MG63 (cell line): ENCODE results near the gene IL17REL. TPM values are rescaled to one million over a fixed set of nuclear protein-coding genes. Genes with fewer than 3 reads are reported as not detected.

Source experiments
- DNase-seq: peaks from one replicate; pipeline ENCODE4 v3.0.0-alpha.2; 2020
- H3K27me3 ChIP-seq: fragments of 250-450 bp; sonication (Bioruptor Pico); 2 replicates; pipeline ENCODE4 v1.5.1; 2020; ENCODE audit warnings: mild to moderate bottlenecking, moderate library complexity
- H3K36me3 ChIP-seq: fragments of 250-450 bp; sonication (Bioruptor Pico); 2 replicates; pipeline ENCODE4 v1.5.1; 2020; ENCODE audit warnings: mild to moderate bottlenecking, moderate library complexity
- H3K4me3 ChIP-seq: fragments of 250-450 bp; sonication (Bioruptor Pico); 2 replicates; pipeline ENCODE4 v1.5.1; 2020; ENCODE audit warnings: mild to moderate bottlenecking, moderate library complexity
- H3K9me3 ChIP-seq: fragments of 250-450 bp; sonication (Bioruptor Pico); 2 replicates; pipeline ENCODE4 v1.5.1; 2020; ENCODE audit warnings: mild to moderate bottlenecking, moderate library complexity
- total RNA-seq: library from RNA; depleted of rRNA; stranded (reverse); fragments of >200 nt; shearing (Covaris generic); gene quantifications from 2 replicates; pipeline ENCODE4 v1.2.3, GENCODE V29; 2014; ENCODE audit warnings: low replicate concordance

IL17REL gene
- total RNA-seq, 1 experiment from 2014 or later = not detected

DNA sequence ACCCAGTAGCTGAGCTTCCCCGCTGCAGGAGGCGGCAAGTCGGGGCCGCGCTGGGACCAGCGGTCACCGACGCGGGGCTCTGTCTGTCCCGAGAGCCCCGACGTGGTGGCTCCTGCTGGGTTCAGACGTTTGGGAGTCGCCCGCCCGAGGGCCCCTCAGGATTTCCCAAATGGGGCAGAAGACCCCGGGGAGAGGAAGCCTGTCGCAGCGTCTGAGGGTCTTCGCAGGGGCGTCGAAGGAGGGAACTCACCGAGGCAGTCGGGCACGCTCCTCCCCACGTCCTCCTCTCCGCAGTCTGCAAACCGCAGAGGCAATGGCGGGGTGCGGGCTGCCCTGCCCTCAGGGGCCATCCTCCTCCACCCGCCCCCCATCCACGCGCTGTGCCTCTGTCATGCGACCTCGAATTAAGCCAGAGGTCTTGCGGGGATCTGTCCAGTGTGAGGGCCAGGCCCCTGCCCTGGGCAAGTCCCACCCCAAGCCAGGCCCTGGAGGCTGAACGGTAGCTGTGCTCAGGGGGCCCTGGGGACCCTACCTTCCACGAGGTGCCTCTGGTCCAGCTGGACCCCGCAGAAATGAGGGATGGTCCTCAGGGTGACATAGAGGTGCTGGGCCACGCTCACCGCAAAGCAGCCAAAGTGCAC lies 12.5 kb downstream of the IL17REL start:
- Histone ChIP-seq H3K4me3 (no peak overlapping the region), H3K9me3 (no peaks in the 10 kb centered on the region), H3K36me3 (no peaks in the 10 kb centered on the region), H3K27me3 (no peaks in the 10 kb centered on the region)
- DNase-seq = no peak

- Histone ChIP-seq H3K27me3 (no peaks in the 10 kb centered on the region), H3K4me3 (no peak overlapping the region), H3K9me3 (no peaks in the 10 kb centered on the region), H3K36me3 (no peaks in the 10 kb centered on the region)
- DNase-seq = no peak
Measured at GRCh38 chr22:49999063-49999945, 13.3 kb downstream of the IL17REL start.

- Histone ChIP-seq H3K9me3 (no peaks in the 10 kb centered on the region), H3K4me3 (no peak overlapping the region), H3K36me3 (no peaks in the 10 kb centered on the region), H3K27me3 (no peaks in the 10 kb centered on the region)
- no peak for DNase-seq
Measured at GRCh38 chr22:49998718-49999062, 13.9 kb downstream of the IL17REL start.

DNA sequence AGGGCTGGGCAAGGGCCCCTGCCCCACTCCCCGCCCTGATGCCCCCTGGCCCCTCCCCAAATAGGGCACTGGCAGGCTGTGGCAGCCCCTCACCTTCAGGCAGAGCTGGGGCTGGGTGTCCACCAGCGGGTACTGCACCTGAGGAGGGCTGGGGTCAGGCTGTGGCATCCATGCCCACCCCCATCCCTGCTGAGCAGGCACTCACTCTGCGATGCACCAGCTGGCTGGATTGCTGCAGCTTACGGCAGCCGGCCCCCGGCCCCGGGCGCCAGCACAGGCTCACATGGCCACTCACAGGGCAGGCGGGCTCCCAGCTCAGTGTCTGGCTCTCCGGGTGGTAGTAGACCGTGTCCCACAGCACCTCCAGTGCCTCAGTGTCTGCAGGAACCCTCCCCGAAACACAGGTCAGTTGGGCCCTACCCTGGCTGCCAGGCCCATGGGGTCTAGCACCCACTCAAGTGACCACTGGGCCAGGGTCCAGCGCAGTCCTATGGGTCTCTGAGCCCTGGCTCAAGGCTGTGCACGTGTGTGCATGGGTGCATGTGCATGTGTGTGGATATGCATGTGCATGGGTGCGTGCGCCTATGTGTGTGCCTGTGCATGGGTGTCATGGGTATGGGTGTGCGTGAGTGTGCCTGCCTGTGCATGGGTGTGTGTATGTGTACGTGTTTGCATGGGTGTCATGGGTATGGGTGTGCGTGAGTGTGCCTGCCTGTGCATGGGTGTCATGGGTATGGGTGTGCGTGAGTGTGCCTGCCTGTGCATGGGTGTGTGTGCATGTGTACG lies 14.4 kb downstream of the IL17REL start:
- H3K36me3 ChIP-seq = no peaks in the 10 kb centered on the region
- no peak overlapping the region for H3K4me3 ChIP-seq
- no peaks in the 10 kb centered on the region for H3K9me3 ChIP-seq
- H3K27me3 ChIP-seq = no peaks in the 10 kb centered on the region
- DNase-seq = no peak

GRCh38 chr22:49997251-49997599 lies 15.3 kb downstream of the IL17REL start:
- H3K27me3 ChIP-seq = no peaks in the 10 kb centered on the region
- DNase-seq = no peak
- no peaks in the 10 kb centered on the region for H3K9me3 ChIP-seq
- H3K36me3 ChIP-seq = no peaks in the 10 kb centered on the region
- H3K4me3 ChIP-seq = no peak overlapping the region

- Histone ChIP-seq H3K27me3 (no peaks in the 10 kb centered on the region), H3K36me3 (no peaks in the 10 kb centered on the region), H3K9me3 (no peaks in the 10 kb centered on the region), H3K4me3 (no peak overlapping the region)
- no peak for DNase-seq
Measured at GRCh38 chr22:49996518-49997250, 15.9 kb downstream of the IL17REL start.

GRCh38 chr22:49996119-49996517 lies 16.4 kb downstream of the IL17REL start:
- H3K9me3 ChIP-seq = peaks cover 3% of the 10 kb centered on the region
- no peaks in the 10 kb centered on the region for H3K36me3 ChIP-seq
- H3K4me3 ChIP-seq = no peak overlapping the region
- no peak for DNase-seq
- no peaks in the 10 kb centered on the region for H3K27me3 ChIP-seq

GRCh38 chr22:49995361-49996118 lies 17.0 kb downstream of the IL17REL start:
- no peak for DNase-seq
- Histone ChIP-seq H3K9me3 (peaks cover 6% of the 10 kb centered on the region), H3K27me3 (no peaks in the 10 kb centered on the region), H3K36me3 (no peaks in the 10 kb centered on the region), H3K4me3 (no peak overlapping the region)

DNA sequence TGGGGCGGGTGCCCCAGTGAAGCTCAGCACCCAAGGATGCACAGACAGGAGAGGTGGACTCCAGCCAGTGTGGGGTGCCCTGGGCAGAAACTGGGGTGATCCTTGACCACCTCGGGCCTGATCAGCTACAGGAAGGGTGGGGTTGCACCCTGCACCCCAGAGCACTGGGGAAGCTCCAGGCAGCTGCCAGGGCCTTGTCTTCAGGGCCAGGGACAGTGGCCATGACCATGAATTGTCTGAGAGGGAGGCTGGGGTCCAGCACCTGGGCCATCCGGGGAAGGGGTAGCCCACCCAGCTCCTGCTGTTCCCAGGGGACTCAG lies 17.6 kb downstream of the IL17REL start:
- DNase-seq = no peak
- Histone ChIP-seq H3K36me3 (no peaks in the 10 kb centered on the region), H3K9me3 (peaks cover 6% of the 10 kb centered on the region), H3K27me3 (no peaks in the 10 kb centered on the region), H3K4me3 (no peak overlapping the region)

DNA sequence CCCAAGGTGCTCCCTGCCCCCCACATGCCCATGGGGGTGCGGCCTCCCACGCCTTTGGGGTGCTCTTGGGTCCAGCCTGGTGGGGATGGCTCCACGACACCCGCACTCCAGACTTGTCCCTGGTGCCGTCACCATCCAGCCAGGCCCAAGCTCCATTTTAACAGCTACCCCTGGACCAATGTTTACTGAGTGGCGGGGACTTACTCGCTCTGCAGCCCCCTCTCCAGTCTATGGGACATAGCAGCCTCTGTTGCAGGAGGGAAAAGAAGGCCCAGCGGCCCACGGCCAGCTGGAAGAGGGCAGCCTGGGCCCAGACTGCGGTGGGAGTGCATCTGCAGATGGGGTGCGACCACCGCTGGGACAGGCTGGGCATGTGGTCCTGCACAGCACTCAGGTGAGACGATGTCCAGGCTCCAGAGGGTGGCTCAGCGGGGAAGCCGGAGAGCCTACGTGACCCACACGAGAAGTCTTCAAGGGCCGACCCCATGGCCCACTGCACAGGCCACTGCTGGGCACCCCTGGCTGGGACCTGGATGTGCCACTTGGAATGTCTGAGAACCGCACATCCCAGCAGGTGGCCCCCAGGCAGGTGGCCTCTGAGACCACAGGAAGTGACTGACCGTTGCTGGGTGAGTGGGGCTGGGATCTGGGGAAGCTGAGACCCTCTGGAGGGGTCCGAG lies 18.1 kb downstream of the IL17REL start:
- no peaks in the 10 kb centered on the region for H3K36me3 ChIP-seq
- no peaks in the 10 kb centered on the region for H3K27me3 ChIP-seq
- DNase-seq = no peak
- peaks cover 6% of the 10 kb centered on the region for H3K9me3 ChIP-seq
- no peak overlapping the region for H3K4me3 ChIP-seq

DNA sequence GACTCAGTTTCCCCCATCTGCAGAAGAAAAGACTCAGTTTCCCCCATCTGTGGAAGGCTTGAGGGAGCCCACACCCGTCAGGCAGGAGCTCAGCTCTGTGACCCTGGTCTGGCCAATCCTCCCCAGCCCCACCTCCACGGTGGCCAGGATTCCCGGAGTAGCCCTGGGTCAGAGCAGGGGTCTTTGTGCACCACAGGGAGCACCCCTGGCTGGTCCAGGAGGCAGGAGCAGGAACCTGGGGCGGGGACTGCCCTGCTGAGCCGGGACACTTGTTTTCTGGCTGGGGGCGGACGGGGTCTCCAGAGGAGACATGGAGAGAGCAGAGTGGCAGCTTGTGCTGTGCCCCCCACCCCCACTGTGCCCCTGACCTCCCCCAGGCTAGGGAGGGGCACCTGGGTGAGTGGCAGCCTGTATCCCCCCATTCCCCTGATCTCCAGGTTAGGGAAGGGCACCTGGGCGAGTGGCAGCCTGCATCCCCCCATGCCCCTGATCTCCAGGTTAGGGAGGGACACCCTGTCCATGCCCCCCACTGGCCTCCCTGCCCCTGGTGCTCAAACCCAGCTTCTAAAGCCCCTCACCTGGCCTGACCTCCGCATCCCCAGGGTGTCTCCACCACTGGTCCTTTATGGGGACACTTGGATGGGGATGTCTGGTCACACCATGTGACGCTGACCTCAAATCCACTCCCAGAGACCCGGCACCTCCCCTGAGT lies 18.8 kb downstream of the IL17REL start:
- H3K4me3 ChIP-seq = no peak overlapping the region
- H3K27me3 ChIP-seq = no peaks in the 10 kb centered on the region
- no peak for DNase-seq
- H3K36me3 ChIP-seq = no peaks in the 10 kb centered on the region
- peaks cover 6% of the 10 kb centered on the region for H3K9me3 ChIP-seq

GRCh38 chr22:49992921-49993648 lies 19.5 kb downstream of the IL17REL start:
- DNase-seq = peak; percentile 28
- H3K27me3 ChIP-seq = no peaks in the 10 kb centered on the region
- no peak overlapping the region for H3K4me3 ChIP-seq
- no peaks in the 10 kb centered on the region for H3K36me3 ChIP-seq
- peaks cover 6% of the 10 kb centered on the region for H3K9me3 ChIP-seq

GRCh38 chr22:49991907-49992533 lies 20.5 kb downstream of the IL17REL start:
- no peaks in the 10 kb centered on the region for H3K27me3 ChIP-seq
- no peak overlapping the region for H3K4me3 ChIP-seq
- DNase-seq = no peak
- H3K36me3 ChIP-seq = no peaks in the 10 kb centered on the region
- H3K9me3 ChIP-seq = peaks cover 6% of the 10 kb centered on the region

- Histone ChIP-seq H3K4me3 (no peak overlapping the region), H3K27me3 (no peaks in the 10 kb centered on the region), H3K9me3 (peaks cover 12% of the 10 kb centered on the region), H3K36me3 (no peaks in the 10 kb centered on the region)
- DNase-seq = no peak
Measured at GRCh38 chr22:49991167-49991566, 21.4 kb downstream of the IL17REL start.
